Astrocyte (in vitro differentiated cells and primary cell): ENCODE results near the gene PYDC1.

ENCODE experiments used
- CTCF ChIP-seq: IDR thresholded peaks from 2 replicates; pipeline ENCODE4 v1.5.1; 2011; ENCODE audit warnings: low read depth, mild to moderate bottlenecking, inconsistent platforms, low read length, moderate library complexity; ENCODE audit not compliant: insufficient read depth
- EZH2 ChIP-seq: IDR thresholded peaks from 2 replicates; pipeline ENCODE4 v1.6.1; 2012; ENCODE audit warnings: mild to moderate bottlenecking, low read length, inconsistent platforms; ENCODE audit not compliant: insufficient read depth

DNA sequence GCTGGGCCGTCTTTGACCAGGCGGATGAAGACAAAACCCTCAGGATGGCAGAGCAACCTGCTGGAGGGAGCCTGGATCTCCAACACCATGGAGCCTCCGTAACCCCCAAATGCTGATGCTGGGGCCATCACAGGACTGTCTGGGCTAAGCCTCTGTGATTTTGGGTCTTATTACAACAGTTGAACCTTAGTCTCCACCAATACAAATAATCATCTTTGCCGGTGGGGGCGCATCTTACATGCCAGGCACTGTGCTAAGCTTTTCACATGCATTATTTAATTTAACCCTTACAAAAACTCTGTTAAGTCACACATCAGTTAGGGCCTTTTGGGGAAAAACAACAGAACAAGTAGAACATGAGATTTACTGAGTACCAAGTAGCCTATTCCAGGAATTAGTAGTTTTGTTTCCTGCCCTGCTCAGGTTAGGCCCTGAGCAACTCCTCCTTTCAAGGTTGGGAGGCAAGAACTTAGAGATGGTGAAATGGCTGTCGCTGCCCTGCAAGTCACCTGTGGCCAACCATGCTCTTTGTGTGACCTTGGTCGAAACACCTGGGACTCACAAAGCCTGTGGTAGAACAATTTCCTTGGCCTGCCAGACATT, 33.9 kb upstream of the PYDC1 start:
- TF ChIP-seq CTCF: no peak
- no peak for TF ChIP-seq EZH2
